Adrenal gland (tissue), 5 donors: Measurements from ENCODE around the gene PLEKHA7.

Source experiments
- POLR2A ChIP-seq, 2 donors: fragments of 450-650 bp; IDR thresholded peaks; one replicate each; pipeline ENCODE4 v1.6.1; 2017; ENCODE audit warnings: antibody characterized with exemption in 2 of 2, mild to moderate bottlenecking in 2 of 2, moderate library complexity in 1 of 2
- TF ChIP-seq, protein P1 (sequence below), 6 experiments: fragments of 450-650 bp in 4 of 6; fragments of 200-600 bp in 2 of 6; sonication (generic) in 1 of 6; IDR thresholded peaks; 1 replicate in 5 of 6; 2 replicates in 1 of 6; pipeline versions ENCODE4 v1.5.1 to v1.8.0; 2016 to 2021; ENCODE audit warnings: antibody characterized with exemption in 6 of 6, mild to moderate bottlenecking in 2 of 6, moderate library complexity in 1 of 6
- donor health status: DM: no; HTN: no; CAD: no.

- TF ChIP-seq, protein P1, sequence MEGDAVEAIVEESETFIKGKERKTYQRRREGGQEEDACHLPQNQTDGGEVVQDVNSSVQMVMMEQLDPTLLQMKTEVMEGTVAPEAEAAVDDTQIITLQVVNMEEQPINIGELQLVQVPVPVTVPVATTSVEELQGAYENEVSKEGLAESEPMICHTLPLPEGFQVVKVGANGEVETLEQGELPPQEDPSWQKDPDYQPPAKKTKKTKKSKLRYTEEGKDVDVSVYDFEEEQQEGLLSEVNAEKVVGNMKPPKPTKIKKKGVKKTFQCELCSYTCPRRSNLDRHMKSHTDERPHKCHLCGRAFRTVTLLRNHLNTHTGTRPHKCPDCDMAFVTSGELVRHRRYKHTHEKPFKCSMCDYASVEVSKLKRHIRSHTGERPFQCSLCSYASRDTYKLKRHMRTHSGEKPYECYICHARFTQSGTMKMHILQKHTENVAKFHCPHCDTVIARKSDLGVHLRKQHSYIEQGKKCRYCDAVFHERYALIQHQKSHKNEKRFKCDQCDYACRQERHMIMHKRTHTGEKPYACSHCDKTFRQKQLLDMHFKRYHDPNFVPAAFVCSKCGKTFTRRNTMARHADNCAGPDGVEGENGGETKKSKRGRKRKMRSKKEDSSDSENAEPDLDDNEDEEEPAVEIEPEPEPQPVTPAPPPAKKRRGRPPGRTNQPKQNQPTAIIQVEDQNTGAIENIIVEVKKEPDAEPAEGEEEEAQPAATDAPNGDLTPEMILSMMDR (IDR thresholded peaks at IDR 0.05) = no peak
- TF ChIP-seq POLR2A (IDR thresholded peaks at IDR 0.05) = no peak
Measured at GRCh38 chr11:16763746-16764145, 250.5 kb downstream of the PLEKHA7 start.
